Kidney tubule cell (primary cell): Measurements from ENCODE around the gene CCR2.
"Not testable (repeated sequence)": the region's sequence is repeated elsewhere in the genome, so short reads cannot be mapped to it uniquely, and the experiment has no call there.

Experiments
- DNase-seq: peaks from one replicate; pipeline ENCODE4 v3.0.0-alpha.2; 2018; ENCODE audit warnings: low spot score

The CCR2 gene

GRCh38 chr3:46378426-46378942, 24.6 kb downstream of the CCR2 start:
- peak; percentile 63 for DNase-seq

- no peak for DNase-seq
Measured at GRCh38 chr3:46380471-46381221, 26.7 kb downstream of the CCR2 start.

GRCh38 chr3:46381625-46382024, 27.7 kb downstream of the CCR2 start:
- no peak for DNase-seq

DNA sequence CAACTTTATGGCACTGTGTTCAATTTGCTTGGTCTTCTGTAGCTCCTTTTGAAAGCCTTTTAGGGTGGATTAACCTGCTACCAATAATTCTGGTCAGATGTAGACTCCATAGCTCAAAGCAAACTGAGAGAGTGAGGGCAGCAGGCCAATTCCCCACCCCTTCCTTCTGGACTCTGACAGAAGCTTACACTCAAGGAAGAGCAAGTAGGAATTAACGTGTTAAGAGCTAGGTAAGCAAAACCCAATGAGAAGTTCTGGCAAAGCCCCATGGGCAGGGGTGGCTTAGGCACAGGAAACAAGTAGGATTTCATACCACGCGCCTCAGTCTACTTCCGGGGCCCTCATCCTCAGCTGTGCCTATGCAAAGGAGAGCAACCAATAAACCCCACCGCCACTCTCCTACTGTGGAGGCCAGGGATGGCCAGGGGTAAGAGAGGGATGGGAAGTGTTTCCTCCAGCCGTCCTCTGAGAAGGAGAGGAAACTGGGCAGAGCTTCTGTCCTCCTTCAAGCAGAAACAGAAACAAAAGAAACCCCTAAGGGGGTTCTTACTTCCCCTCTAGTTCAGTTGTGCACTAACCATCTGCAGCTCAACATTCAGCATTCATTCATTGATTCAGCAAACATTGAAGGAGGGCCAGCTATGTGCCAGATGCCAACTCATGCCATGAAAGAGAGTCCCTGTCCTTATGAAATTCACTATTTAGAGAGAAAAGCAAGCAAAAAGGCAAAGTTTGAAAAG, 29.5 kb downstream of the CCR2 start:
- no peak for DNase-seq

GRCh38 chr3:46383951-46384330, 30.0 kb downstream of the CCR2 start:
- DNase-seq: no peak

DNA sequence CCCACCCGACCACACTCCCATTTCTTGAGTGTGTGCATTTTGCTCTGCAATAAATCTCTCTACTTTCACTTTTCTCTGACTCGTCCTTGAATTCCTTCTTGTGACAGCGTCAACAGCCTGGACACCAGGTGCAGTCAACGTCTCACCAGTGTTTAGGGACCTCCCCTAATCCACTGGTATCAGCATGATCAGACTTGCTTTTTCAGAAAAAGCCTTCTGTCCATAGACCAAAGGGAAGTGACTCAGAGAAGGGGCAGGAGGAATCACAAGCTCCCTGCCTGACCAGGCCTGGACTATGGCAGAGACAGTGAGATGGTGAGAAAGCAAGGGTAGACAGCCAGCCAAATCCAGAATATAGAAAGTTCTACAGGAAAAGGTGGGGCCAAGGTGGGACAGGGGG, 32.3 kb downstream of the CCR2 start:
- DNase-seq: peak; percentile 95

GRCh38 chr3:46388847-46389246, 34.9 kb downstream of the CCR2 start:
- not testable (repeated sequence) for DNase-seq

- DNase-seq: no peak
Measured at GRCh38 chr3:46389306-46389705, 35.4 kb downstream of the CCR2 start.

- not testable (repeated sequence) for DNase-seq
Measured at GRCh38 chr3:46391526-46391925, 37.6 kb downstream of the CCR2 start.

DNA sequence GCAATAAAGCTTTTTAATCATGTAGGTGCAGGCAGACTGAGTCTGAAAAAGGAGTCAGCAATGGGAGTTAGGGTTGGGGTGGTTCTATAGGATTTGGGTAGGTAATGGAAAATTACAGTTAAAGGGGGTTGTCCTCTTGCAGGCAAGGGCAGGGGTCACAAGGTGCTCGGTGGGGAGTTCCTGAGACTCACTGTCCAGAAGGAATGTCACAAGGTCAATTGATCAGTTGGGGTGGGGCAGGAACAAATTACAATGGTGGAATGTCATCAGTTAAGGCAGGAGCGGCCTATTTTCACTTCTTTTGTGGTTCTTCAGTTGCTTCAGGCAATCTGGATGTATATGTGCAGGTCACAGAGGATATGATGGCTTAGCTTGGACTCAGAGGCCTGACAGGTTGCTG, 39.1 kb downstream of the CCR2 start:
- DNase-seq: no peak

GRCh38 chr3:46393554-46394434, 39.9 kb downstream of the CCR2 start:
- DNase-seq: peak; percentile 34

DNA sequence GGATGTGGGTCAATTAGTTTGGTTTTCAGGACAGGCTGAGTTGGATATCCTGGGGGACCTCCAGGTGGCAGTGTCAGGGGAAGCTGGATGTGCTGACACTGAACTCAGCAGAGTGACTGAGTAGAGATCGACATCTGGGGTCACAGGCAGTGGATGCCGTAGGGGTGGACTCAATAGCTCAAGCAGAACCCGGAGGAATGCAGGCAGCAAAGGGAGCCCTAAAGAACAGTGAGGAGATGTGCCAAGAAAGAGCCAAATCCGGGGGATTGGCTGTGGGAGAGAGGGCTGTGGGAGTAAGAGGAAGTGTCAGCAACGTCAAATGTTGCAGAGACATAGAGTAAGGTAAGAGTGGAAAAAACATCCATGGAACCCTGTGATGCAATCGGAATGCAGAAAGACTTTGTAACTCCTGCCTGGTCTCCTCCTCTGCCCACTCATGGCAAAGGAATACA, 41.3 kb downstream of the CCR2 start:
- DNase-seq: no peak

- peak; percentile 35 for DNase-seq
Measured at GRCh38 chr3:46395766-46396530, 42.0 kb downstream of the CCR2 start.

DNA sequence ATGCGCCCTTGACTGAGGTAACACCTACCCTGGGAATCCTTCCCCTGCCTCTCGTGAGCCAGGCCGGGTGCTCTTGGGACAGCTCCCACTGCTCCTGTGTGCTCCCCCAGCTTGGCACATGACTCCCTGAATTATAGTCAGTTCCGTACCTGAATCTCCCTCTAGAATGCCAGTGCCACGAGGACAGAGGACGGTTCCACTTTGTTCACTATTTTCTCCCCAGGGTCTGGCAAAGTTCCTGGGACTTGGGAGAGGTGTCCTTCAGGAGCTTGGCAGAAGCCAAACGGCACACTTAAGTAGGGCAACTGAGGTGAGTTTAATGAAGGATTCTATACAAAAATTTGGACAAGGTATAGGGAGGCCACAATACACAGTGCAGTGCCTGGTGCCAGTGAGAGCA, 43.2 kb downstream of the CCR2 start:
- no peak for DNase-seq

DNA sequence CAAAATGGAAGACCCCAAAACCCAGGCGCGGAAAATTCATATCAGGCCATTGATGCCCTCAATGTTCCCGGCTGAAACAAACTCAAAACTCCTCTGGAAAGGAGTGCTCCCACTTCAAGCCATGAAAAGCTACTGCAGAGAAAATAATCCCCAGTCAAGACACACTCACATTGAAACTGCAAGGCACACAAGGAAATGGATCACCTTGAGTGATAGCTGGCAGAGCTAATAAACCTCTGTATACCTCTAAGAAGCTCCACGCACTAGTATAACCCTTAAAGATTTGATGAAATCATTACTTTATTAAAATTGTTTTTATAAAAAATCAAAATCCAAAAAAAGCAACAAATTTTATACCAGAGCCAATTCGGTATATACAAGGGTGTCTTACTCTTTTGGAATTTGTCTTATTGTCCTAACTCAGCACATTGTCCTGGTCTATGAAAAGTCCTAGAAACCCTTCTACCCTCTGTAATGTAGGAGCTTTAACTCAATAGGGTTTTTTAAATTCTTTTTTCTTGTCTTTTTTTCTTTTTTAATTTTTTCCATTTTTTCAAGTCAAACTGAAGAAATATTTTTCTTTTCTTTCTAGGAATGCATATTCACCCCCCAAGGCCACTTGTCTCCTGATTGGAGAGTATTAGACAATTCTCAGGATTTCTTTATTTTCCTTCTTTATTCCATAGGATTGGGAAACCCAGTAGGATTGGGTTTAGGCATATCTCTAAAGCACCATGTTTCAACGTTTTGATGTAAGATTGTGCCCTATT, 44.5 kb downstream of the CCR2 start:
- no peak for DNase-seq

DNA sequence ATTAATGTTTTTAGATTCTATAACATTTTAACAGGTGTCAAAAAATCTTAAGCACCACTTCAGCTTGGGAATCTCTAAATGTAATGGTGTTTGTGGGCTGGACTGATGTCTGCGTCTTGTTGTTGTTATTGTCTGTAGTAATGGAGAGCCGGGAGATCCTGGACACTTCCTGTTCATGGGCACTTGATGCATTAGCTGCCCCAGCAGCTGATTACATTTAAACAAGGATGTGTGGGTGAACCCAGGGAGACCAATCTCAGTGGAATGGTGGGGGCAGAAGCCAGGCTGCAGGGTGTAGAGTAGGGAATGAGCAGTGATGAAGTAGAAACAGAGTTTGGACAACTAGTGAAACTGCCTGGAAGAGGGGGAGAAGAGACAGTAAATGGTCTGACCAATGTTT, 45.2 kb downstream of the CCR2 start:
- DNase-seq: no peak

GRCh38 chr3:46399557-46399956, 45.6 kb downstream of the CCR2 start:
- no peak for DNase-seq

- no peak for DNase-seq
Measured at GRCh38 chr3:46400000-46400734, 46.3 kb downstream of the CCR2 start.

- DNase-seq: no peak
Measured at GRCh38 chr3:46400846-46401245, 46.9 kb downstream of the CCR2 start.

- DNase-seq: no peak
Measured at GRCh38 chr3:46401579-46401978, 47.7 kb downstream of the CCR2 start.
